GDM1 (cell line): ENCODE measurements around the gene TDRD12.
"Not testable (repeated sequence)": the region's sequence is repeated elsewhere in the genome, so short reads cannot be mapped to it uniquely, and the experiment has no call there.

Experiments
- DNase-seq: peaks from one replicate; lab custom pipeline; 2025; lab: John Stamatoyannopoulos, UW

TDRD12 gene

DNA sequence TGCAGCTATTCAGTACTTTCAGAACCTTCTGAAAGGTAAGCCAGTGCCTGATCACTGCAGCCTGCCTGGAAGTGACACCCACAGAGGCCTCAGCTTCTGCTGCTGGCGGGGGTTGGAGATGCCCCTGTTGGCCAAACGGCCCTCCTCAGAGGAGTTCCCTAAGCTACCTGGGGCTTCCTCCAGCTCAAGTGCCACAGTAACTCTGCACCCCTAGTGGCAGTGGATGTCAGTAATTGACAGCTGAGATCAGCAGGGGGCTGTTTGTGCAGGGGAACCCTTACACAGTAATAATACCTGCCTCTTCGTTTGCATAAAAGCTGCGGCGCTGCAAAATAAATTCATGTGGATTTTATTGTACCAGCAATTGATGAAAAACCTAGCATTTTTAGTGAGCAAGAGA is 28.9 kb downstream of the TDRD12 start:
- no peak for DNase-seq

DNA sequence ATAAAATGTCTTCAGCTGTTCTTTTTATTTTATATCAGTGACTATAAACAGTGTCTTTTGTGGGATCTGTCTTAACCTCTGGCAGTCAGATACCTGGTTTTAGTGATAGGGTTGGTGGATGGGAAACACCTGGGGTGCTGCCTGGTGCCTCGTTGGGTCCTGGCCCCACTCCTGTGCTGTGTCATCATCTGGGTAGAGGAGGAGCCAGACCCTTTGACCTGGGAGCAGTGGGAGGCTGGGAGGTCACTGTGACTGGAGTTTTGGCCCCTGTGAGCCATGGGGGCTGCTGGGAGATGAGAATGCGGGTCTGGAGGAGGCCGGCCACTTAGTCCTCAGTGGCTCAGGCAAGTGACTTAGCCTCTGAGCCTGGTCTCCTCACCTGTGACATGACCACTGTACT is 29.4 kb downstream of the TDRD12 start:
- no peak for DNase-seq

DNA sequence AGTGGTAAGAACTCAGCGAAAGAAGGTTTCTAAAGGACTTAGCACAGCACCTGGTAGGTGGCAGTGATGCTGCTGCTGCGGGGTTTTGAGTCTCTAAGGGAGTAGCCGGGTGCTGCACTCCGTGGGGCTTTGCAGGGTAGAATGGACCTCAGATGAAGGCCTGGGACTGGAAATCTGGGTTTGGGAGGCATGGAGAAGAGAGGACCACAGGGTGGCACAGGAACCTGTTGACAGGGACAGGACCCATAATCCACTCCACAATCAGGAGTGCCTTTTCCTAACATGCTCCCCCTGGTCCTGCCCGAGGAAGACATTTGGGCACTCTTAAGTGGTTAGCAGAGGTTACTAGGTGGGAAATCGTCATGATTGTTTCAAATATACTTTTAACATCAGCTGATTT is 29.8 kb downstream of the TDRD12 start:
- DNase-seq, result no peak

DNA sequence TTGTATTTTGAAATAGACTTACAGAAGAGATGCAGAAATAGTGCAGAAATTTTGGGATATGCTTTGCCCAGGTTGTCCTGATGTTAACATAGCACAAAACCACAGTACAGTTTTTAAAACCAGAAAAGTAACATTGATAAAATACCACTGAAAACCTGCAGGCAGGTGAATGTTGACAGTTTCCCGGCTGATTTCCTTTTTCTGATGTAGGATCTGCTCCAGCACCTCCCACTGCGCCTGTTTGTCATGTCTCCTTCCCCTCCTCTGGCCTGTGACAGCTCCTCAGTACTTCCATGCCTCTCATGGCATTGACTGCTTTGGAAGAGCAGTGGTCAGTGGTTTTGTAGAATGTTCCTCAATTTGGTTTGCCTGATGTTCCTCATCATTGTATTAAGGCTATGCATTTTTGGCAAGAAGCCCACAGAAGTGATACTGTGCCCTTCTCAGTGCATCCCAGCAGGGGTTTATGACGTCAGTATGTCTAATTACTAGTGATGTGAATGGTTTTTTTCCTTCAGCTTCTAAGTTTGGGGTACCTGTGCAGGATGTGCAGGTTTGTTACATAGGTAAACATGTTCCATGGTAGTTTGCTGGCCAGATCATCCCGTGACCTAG is 31.0 kb downstream of the TDRD12 start:
- peak; percentile 13 for DNase-seq

DNA sequence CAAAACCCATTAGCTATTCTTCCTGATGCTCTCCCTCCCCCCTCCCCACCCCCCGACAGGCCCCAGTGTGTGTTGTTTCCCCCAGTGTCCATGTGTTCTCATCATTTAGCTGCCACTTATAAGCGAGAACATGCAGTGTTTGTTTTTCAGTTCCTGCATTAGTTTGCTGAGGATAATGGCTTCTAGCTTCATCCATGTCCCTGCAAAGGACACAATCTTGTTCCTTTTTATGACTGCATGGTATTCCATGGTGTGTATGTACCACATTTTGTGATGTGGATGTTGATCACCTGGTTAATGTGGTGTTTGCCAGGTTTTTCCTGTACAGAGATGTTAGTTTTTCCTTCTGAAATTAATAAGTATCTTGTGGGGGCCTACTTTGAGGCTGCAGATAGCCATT is 31.5 kb downstream of the TDRD12 start:
- DNase-seq, result no peak

DNA sequence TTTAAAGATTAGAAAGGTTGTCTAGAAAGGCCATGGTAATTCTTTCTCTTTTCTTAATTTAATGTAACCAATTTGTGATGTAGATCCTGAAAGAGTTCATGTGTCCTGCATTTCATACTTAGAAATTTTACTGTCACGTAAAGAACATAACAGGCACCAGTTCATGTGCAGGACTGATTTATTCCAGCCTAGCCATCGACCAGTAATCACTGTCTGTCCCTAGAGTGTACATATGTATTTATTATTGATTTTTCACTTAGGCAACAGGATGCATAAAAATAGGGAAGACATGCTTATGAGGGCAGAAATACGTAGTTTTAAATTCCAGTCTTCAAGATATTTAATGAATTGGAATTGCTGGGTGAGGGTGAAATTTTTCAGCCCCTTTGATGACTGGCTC is 37.6 kb downstream of the TDRD12 start:
- no peak for DNase-seq

DNA sequence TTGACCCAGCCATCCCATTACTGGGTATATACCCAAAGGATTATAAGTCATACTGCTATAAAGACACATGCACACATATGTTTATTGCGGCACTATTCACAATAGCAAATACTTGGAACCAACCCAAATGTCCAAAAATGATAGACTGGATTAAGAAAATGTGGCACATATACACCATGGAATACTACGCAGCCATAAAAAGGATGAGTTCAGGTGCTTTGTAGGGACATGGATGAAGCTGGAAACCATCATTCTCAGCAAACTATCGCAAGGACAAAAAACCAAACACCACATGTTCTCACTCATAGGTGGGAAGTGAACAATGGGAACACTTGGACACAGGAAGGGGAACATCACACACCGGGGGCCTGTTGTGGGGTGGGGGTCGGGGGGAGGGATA is 45.8 kb downstream of the TDRD12 start:
- DNase-seq, result not testable (repeated sequence)

DNA sequence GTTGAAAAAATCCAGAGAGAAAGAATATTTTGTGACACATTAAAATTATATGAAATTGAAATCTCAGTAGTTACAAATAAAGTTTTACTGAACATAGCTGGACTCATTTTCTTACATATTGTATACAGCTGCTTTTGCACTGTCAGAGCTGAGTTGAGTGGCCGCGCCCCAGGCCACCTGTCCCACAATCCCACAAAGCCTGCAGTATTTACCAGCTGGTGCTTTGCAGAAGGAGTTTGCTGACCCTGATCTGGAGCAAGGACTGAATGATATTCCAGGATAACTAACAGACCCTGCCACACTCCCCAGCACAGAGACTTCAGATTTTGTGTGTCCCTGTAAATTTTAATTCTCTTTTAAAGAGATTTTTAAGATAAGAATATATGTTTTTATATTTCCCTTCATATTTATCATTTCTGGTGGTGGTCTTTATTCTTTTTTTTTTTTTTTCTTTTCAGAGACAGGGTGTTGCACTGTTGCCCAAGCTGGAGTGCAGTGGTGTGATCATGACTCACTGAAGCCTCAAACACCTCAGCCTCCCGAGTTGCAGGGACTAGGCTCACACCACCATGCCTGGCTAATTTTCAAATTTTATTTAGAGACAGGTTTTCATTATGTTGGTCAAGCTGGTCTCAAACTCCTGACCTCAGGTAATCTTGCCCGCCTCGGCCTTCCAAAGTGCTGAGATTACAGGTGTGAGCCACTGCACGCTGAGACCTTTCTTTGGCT is 48.5 kb downstream of the TDRD12 start:
- no peak for DNase-seq

DNA sequence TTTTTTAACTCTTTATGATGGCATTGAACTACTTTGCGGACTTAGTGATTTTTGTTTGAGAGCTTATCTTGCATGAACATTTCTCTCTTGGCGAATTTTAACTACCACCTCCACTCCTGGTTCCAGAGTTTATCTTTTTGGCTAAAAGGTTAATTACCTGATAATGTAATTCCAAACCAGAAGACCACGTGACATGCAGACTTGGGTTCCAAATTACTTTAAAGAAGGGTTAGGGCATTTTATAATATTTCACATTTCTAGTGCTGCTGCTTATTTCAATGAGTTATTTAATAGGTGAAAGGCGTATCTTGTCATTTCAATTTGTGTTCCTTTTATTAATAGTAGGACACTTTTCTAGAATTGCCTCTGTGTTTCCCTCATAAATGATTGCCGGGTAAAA is 52.0 kb downstream of the TDRD12 start:
- no peak for DNase-seq

DNA sequence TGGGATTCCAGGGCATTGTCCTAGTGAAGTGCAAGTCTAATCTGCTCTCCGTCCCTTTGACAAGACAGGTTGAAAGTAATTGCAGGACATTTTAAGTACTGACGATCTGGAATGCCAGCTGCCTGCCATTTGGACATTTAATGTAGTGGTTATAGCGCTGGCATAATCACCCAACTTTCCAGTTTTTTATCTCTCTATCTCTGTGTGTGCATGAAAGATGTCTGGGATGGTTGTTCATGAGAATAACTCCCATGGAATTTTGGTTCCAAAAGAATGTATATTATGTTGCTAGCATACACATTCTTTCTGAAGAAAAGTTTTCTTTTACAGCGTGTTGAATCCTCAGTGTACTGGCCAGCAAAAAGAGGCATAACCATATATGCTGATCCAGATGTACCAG is 53.6 kb downstream of the TDRD12 start:
- no peak for DNase-seq

DNA sequence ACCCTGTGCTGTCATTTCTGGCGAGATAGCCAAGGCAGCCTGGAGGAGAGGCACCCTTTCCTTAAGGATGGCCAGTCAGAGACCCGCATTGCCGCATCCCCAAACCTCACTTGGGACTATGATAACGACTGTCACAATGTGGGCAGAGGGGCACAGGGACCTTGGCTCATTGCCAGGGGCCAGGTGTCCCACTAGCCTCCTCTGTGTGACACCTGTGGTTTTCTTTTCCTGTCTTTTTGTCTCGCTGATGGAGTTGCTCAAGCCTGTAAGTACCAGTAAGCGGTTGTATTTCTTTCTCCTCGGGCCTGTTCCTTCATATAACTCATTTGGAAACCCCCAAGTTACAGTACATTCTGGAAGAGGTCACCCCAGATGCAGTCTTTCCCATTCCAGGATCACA is 59.5 kb downstream of the TDRD12 start:
- DNase-seq, result no peak

DNA sequence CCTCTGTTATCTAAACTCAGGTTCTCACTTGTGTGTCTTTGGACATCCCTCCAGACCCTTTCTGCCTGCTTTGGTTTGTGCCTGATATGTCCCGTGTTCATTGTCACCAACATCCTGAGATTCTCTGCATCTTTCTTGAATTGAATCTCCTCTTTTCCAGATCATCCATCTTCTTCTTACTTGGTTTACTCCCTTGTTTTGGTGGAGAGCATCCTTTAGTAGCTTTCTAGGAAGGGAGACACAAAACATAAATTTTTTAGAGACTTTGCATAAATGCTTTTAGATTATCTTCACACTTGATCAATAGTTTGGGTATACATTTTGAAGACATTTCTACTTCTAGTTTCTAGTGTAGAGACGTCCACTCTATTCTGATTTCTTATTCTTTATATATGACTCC is 61.7 kb downstream of the TDRD12 start:
- DNase-seq, result no peak

DNA sequence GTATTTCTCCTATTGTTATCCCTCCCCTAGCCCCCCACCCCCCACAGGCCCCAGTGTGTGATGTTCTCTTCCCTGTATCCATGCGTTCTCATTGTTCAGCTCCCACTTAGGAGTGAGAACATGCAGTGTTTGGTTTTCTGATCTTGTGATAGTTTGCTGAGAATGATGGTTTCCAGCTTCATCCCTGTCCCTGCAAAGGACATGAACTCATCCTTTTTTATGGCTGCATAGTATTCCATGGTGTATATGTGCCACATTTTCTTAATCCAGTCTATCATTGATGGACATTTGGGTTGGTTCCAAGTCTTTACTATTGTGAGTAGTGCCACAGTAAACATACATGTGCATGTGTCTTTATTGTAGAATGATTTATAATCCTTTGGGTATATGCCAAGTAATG is 62.5 kb downstream of the TDRD12 start:
- DNase-seq, result not testable (repeated sequence)

DNA sequence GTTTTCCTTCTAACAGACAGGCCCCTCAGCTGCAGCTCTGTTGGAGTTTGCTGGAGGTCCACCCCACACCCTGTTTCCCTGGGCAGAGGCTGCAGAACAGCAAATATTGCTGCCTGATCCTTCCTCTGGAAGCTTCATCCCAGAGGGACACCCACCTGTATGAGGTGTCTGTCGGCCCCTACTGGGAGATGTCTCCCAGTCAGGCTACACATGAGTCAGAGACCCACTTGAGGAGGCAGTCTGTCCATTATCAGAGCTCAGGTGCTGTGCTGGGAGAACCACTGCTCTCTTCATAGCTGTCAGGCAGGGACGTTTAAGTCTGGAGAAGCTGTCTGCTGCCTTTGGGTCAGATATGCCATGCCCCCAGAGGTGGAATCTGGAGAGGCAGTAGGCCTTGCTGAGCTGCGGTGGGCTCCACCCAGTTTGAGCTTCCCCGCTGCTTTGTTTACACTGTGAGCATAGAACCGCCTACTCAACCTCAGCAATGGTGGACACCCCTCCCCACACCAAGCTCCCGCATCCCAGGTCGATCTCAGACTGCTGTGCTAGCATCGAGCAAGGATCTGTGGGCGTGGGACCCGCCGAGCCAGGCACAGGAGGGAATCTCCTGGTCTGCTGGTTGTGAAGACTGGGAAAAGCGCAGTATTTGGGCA is 67.7 kb downstream of the TDRD12 start:
- not testable (repeated sequence) for DNase-seq

DNA sequence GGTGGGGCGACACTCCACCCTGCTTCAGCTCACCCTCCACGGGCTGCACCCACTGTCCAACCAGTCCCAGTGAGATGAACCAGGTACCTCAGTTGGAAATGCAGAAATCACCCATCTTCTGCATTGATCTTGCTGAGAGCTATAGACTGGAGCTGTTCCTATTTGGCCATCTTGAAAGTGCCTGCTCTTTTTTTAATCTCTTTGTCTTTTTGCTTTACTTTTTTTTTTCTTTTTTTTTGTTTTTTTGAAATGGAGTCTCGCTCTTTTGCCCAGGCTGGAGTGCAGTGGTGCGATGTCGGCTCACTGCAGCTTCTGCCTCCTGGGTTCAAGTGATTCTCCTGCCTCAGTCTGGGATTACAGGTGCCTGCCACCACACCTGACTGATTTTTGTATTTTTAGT is 68.3 kb downstream of the TDRD12 start:
- DNase-seq, result not testable (repeated sequence)

DNA sequence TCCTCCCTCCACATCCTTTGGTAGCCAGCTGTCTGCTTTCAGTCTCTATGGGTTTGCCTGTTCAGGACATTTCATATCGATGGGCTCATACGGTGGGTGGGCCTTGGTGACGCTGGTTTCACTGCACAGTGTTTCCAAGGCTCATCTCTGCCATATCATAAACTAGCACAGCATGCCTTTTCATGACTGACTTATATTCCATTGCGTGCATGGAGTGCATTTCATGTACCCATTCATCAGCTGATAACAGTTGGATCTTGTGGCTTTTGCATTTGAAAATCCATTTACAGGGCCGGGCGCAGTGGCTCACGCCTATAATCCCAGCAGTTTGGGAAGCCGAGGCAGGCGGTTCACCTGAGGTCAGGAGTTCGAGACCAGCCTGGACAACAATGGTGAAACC is 69.9 kb downstream of the TDRD12 start:
- DNase-seq, result no peak

DNA sequence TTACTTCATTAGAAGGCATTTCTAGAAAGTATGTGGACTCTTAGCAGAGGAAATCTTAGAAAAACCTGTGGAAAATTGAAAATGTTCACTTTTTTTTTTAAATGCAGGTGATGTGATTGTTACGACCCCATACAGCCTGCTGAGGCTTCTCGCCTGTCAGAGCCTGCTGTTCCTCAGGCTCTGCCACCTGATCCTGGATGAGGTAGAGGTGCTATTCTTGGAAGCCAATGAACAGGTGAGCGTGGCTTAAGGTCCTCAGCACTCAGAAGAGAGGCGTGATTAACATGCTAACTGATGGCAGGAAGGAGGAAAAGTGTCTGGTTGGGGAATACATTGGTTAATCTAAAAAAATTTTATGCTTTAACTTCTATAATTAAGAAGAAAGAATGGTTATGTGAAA is 78.6 kb downstream of the TDRD12 start:
- DNase-seq, result no peak

DNA sequence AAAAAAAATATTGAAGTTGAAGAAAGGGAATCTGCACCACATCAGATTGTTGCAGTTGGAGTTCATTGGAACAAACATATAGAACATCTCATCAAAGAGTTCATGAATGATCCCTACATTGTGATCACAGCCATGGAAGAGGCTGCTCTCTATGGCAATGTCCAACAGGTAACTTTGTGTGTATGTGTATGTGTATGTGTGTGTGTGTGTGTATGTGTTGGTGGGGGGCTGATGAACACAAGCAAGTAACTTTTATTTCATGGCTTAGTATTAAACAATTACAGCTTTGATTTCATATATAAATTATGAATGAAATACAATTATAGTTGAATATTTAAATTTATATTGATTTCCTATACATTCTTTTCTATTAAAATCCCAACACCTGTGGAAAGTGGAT is 80.6 kb downstream of the TDRD12 start:
- no peak for DNase-seq

DNA sequence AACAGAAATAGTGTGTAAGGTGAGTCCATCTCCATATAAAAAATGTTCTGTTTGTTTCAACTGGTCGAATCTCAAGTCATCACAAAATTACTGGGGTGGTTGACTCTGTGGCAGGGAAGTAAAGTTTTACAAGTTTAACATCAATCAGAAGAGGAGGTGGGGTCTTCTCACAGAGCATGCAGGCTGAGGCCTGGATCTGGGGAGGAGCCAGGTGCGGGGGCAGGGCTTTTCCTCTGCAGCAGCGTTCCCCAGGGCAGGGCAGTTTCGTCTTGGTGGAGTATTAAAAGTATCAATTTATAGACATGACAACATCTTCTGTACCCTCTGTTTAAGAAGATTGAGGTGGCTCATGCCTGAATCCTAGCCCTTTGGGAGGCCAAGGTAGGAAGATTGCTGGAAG is 81.2 kb downstream of the TDRD12 start:
- no peak for DNase-seq

DNA sequence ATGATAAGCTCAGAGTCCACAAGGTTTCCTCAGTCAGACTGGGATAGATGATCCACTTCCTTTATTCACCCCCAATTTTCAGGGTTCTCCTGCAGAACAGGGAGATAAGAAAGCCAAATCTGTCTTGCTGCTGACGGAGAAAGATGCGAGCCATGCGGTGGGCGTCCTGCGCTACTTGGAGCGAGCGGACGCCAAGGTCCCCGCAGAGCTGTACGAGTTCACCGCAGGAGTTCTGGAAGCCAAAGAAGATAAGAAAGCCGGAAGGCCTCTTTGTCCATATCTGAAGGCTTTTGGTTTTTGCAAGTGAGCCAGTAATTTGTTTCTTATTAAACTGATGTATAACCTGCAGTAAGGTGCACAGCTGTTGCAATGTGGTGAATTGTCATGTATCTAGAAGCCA is 83.3 kb downstream of the TDRD12 start:
- DNase-seq, result no peak

DNA sequence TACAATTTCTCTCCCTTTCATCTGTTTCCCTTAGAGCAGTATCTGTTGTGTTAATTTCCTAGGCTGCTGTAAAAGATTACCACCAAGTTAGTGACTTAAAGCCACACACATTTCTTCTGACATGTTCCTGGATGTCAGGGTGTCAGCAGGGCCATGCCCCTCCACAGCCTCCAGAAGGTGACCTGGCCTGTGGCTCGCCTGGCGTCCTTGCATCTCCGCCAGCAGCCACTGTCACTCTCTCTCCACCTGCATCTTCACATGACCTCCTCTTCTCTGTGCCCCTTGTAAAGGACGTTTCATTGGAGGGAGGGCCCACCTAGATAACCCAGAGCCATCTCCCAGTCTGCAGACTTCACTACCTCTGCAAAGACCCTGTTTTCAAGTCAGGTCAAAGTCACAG is 88.7 kb downstream of the TDRD12 start:
- no peak for DNase-seq

DNA sequence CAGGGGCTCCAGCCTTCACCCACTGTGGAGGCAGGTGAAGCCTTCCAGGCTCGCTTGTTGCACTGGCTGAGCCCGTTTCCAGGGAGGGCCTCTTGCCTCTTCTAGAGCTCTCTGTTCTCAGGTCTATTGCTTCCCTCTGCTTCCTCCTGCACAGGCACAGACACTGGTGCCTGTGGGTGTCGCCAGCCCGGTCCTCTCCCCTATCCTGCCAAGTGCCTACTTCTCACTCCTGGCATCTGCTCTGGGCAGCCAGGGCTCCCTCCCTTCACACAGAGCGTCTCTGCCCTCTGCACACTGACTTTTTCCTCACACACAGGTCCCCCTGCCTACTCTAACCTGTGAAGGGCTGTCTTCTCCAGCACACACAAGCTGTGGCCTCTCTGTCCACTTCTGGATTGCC is 89.7 kb downstream of the TDRD12 start:
- DNase-seq, result no peak

DNA sequence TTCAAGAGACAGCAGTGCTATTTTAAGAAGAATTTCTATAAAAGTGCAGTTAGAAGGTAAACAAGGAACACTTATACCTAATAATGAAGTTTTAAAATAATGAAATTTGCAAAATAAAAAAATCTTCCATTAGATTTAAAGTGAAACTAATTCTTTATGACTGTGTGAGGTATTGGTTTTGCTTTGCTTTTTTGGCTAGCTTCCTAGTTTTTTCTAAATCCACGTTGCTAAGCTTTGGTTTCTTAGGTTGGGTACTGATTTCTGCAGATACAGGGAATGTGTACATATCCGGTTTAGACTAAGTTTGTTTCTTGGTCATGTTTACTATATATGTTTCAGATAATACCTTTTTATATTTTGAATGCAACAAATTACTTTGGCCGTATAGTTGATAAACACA is 90.2 kb downstream of the TDRD12 start:
- no peak for DNase-seq

DNA sequence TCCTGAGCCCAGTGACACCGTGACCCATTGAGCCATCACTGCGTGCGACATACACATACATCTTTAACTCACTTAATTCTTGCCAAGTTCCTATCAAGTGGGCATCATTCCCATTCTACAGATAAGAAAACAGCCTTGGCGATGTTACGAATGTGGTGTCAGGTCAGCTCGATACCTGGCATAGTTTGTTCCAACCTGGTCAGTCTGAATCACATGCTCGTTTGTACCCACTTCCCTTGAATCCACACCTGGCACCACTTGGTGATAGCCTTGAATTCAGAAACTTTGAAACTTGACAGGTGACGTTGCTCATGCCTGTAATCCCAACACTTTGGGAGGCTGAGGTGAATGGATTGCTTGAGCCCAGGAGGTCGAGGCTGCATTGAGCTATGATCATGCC is 90.9 kb downstream of the TDRD12 start:
- no peak for DNase-seq
